Body of pancreas (tissue), 4 donors: ENCODE results near the gene TPO.

Experiments
- POLR2A ChIP-seq, 3 donors: fragments of 450-650 bp; IDR thresholded peaks; one replicate each; pipeline ENCODE4 v1.6.1; 2016; ENCODE audit warnings: antibody characterized with exemption in 3 of 3, mild to moderate bottlenecking in 2 of 3
- TF ChIP-seq, protein P1 (sequence below), 7 experiments: fragments of 450-650 bp in 4 of 7; fragments of 200-600 bp in 3 of 7; sonication (generic) in 3 of 7; IDR thresholded peaks; one replicate each; pipeline ENCODE4 v1.5.1; 2016 to 2019; ENCODE audit warnings: antibody characterized with exemption in 7 of 7

DNA sequence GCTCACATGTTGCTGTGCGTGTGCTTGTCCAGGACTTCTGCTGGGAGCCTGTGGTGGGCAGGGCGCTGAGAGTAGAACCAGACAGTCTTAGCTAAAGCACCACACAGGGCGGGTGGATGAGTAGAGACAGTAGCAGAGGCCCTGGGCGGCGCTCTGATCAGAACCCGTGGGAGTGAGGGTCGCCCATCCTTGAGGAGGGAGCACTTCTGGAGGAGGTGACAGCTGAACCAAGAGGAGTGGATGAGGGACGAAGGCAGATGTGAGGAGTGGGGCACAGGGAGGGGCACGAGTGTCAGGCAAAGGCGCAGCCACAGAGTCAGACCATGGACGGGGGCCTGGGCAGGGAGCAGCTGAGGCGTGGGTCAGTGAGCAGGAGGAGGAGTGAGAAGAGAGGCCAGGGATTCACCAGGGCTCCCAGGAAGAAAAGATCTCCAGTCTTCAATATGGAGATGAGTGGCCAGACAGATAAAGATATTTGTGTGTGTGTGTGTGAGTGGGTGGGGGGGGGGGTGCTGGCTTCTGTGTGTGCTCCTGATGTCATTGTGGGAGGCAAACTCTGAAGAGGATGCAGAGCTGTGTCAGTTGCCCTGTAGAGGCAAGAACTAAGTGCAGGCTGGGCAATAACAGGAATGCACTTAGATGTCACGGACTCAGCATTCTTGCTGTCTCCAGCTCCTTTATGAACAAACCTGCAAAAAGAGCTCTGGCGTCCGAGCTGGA is 79.6 kb downstream of the TPO start:
- TF ChIP-seq, protein P1, sequence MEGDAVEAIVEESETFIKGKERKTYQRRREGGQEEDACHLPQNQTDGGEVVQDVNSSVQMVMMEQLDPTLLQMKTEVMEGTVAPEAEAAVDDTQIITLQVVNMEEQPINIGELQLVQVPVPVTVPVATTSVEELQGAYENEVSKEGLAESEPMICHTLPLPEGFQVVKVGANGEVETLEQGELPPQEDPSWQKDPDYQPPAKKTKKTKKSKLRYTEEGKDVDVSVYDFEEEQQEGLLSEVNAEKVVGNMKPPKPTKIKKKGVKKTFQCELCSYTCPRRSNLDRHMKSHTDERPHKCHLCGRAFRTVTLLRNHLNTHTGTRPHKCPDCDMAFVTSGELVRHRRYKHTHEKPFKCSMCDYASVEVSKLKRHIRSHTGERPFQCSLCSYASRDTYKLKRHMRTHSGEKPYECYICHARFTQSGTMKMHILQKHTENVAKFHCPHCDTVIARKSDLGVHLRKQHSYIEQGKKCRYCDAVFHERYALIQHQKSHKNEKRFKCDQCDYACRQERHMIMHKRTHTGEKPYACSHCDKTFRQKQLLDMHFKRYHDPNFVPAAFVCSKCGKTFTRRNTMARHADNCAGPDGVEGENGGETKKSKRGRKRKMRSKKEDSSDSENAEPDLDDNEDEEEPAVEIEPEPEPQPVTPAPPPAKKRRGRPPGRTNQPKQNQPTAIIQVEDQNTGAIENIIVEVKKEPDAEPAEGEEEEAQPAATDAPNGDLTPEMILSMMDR (IDR thresholded peaks at IDR 0.05) = no peak
- TF ChIP-seq POLR2A (IDR thresholded peaks at IDR 0.05) = no peak
